T-helper 9 cell (primary cell): ENCODE results near the gene CSF3.
A peak's percentile ranks its signal among the peaks of the same experiment; 100 is the strongest.

Source experiments
- DNase-seq: peaks from one replicate; pipeline ENCODE4 v3.0.0-alpha.2; 2020

CSF3 gene

DNA sequence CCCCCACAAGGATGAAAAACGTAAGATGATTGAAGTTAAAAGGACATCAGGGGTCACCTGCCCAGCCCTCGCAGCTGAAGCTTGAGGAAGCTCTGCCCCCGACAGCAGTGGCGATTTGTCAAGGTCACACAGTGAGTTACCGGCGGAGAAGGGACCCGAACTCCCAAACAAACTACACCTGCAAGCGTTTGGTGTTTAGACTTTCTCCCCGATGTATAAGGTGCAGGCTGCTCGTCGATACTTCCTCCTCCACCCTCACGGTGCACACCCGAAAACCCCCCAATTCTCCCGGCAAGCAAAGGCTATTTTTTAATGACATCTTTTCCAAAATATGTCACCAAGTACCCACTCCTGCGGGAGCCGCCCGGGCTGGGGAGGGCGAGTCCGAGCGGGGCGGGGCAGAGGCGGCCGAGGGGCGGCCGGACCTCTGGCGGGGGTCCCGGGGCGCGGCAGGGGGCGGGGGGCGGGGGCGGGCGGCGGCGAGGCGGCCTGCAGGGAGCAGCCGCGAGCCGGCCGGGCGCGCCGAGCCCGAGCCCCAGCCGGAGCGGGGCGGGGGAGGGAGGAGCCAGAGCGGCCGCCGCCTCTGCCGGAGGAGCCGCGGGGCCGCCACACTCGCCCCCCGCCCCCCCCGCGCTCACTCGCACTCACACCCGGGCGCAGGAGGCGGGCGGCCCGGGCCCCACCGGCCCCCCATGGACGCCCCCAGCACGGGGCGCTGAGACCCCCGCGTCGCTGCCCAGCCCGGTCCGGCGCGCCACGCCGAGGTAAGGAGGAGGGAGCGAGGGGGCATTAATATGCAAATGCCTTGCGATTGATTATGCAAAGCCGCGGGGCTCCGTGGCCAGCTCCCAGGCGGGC is 47.3 kb downstream of the CSF3 start, which contains the start of gene THRA:
TSS of gene THRA (plus strand) at position 637 of the 858 bp plus-strand sequence. CDS start 11,524 bp downstream, outside the sequence.
- DNase-seq = peak; percentile 66

- DNase-seq = peak; percentile 23
Observed at GRCh38 chr17:40063187-40063771, 48.0 kb downstream of the CSF3 start.

DNA sequence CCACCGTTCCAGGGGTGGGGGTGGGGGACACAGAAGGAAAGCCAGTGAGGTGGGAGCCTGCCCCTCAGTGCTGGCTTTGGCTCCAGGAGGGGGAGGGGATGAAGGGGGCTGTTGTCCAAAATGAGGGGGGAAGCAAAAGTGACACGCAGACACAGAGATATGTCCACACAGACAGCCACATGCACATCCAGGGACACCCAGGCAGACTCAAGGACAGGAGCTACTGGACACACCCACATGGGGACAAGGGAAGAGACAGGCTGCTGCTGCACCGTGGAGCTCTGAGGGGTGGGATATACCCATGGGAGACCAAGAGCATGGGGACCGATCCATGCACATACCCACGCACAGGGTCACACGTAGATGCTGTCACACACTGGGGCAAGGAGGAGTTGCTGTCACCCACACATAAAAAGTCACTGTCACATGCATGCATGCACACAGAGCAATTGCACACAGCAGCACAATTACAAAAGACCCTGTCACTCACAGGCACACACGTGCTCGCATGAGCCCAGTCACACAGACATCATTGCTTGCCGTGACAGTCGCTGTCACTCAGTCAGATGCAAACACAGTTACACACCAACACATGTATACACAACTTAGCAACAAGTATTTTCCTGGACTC is 48.8 kb downstream of the CSF3 start:
- no peak for DNase-seq

DNA sequence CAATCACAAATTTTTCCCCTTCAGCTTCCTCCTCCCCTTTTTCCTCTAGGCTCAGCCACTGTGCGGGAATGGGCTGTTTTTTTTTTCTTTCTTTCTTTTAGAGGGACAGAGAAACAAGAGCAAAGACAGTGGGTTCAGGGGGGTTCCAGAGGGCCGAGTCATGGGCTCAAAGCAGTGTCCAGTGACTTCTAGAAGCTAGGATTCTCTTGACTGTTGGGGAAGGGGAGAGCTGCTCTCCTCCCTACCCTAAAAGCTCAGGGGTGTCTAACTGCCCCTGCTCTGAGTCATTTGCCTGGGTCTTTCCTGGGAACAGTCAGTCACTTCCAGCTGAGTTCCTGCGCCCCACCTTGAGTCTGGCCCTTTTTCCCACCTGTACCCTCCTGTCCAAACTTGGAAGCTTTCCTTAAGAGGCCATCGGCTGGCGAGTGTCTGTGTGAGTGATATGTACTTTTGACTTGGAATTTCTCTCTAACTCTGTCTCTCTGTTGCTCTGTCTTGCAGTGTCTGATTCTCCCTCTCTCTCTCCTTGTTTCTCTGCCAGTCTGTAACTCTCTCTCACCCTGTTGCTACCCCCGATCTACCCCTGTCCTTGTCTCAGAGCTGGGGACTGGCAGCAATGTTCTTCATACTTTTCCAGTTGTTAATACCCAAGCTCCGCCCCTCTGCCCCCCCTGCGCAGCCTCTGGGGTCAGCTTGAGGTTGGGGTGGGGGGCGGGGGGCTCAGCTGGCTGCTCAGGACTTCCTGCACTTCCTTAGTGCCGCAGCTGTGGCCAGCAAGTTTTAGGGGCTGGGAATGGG is 49.9 kb downstream of the CSF3 start:
- DNase-seq = no peak

GRCh38 chr17:40065769-40066510 is 50.7 kb downstream of the CSF3 start:
- no peak for DNase-seq
